RWPE2 (cell line): Measurements from ENCODE around the gene CDIP1.

Experiments used
- ATAC-seq: fragments of 200-7000 bp; cut with Tn5 transposase; 3 replicates; pipeline ENCODE4 v1.9.1; 2021; ENCODE audit warnings: low read depth
- DNase-seq: peaks from one replicate; pipeline ENCODE4 v3.0.0-alpha.2; 2020; ENCODE audit warnings: low spot score
- H3K27ac ChIP-seq: fragments of 450-650 bp; 2 replicates; pipeline ENCODE4 v1.5.1; 2017; ENCODE audit warnings: mild to moderate bottlenecking; ENCODE audit not compliant: poor library complexity, severe bottlenecking
- H3K27me3 ChIP-seq: fragments of 250-450 bp; sonication (Bioruptor Pico); 2 replicates; pipeline ENCODE4 v1.5.1; 2021; ENCODE audit warnings: mild to moderate bottlenecking, moderate library complexity; ENCODE audit not compliant: insufficient read depth, poor library complexity, severe bottlenecking
- H3K36me3 ChIP-seq: fragments of 250-450 bp; sonication (Bioruptor Pico); 2 replicates; pipeline ENCODE4 v1.5.1; 2020; ENCODE audit warnings: low read depth, mild to moderate bottlenecking, moderate library complexity
- H3K4me1 ChIP-seq: fragments of 250-450 bp; sonication (Bioruptor Pico); 2 replicates; pipeline ENCODE4 v1.5.1; 2021; ENCODE audit warnings: mild to moderate bottlenecking, moderate library complexity; ENCODE audit not compliant: insufficient read depth, poor library complexity, severe bottlenecking
- H3K4me3 ChIP-seq: fragments of 250-450 bp; sonication (Bioruptor Pico); 2 replicates; pipeline ENCODE4 v1.5.1; 2021; ENCODE audit warnings: mild to moderate bottlenecking, moderate library complexity; ENCODE audit not compliant: severe bottlenecking
- H3K9me3 ChIP-seq: fragments of 250-450 bp; sonication (Bioruptor Pico); 2 replicates; pipeline ENCODE4 v1.5.1; 2021; ENCODE audit warnings: mild to moderate bottlenecking, moderate library complexity; ENCODE audit not compliant: severe bottlenecking
- CTCF ChIP-seq: fragments of 450-650 bp; IDR thresholded peaks from one replicate; pipeline ENCODE4 v1.5.1; 2017; ENCODE audit warnings: mild to moderate bottlenecking, moderate library complexity; ENCODE audit not compliant: poor library complexity, severe bottlenecking

The CDIP1 gene

GRCh38 chr16:4536391-4537106 is 2.0 kb downstream of the CDIP1 start:
- no peak for DNase-seq

DNA sequence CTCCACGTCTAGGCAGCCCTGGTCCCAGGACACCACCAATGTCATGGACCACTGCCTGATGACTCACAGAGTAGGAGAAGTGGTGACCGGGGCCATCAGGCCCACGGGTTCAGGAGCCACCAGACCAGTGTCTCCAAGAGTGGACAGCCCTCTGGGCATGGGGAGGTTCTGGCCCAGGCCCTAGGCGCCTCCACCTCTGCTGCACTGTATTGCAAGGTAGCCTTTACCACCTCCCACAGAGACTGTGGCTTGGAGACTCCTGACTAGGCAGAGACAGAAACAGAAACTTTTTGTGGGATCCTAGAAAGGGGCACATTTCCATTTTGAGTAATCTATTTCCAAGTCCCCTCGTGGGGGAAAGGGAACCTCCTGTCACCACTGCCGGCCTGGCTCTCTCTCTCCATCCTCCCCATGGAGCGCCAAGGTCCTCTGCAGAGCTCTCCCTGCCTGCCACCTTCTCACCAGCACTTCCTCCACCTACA is 2.9 kb downstream of the CDIP1 start:
- H3K27ac ChIP-seq, result no peak overlapping the region
- H3K36me3 ChIP-seq, result no peaks in the 10 kb centered on the region
- TF ChIP-seq CTCF, result no peak
- no peak overlapping the region for H3K4me3 ChIP-seq
- DNase-seq (no peak), ATAC-seq (no peak)
- H3K27me3 ChIP-seq, result no peaks in the 10 kb centered on the region
- H3K4me1 ChIP-seq, result peaks cover 7% of the 10 kb centered on the region
- peaks cover 10% of the 10 kb centered on the region for H3K9me3 ChIP-seq

More at GRCh38 chr16:4536391-4537106, 2.0 kb downstream of the CDIP1 start:
- no peak for ATAC-seq
- TF ChIP-seq CTCF, result no peak
- peaks cover 10% of the 10 kb centered on the region for H3K9me3 ChIP-seq
- H3K27ac ChIP-seq, result no peak overlapping the region
- H3K4me1 ChIP-seq, result peaks cover 7% of the 10 kb centered on the region
- peak overlapping the region; percentile 55 for H3K4me3 ChIP-seq
- no peaks in the 10 kb centered on the region for H3K36me3 ChIP-seq
- no peaks in the 10 kb centered on the region for H3K27me3 ChIP-seq

GRCh38 chr16:4534151-4534790 is 4.3 kb downstream of the CDIP1 start:
- Histone ChIP-seq H3K27ac (no peak overlapping the region), H3K27me3 (no peaks in the 10 kb centered on the region), H3K4me1 (peaks cover 7% of the 10 kb centered on the region), H3K4me3 (no peak overlapping the region), H3K36me3 (no peaks in the 10 kb centered on the region), H3K9me3 (peaks cover 2% of the 10 kb centered on the region)
- ATAC-seq (no peak), DNase-seq (no peak)
- no peak for TF ChIP-seq CTCF

DNA sequence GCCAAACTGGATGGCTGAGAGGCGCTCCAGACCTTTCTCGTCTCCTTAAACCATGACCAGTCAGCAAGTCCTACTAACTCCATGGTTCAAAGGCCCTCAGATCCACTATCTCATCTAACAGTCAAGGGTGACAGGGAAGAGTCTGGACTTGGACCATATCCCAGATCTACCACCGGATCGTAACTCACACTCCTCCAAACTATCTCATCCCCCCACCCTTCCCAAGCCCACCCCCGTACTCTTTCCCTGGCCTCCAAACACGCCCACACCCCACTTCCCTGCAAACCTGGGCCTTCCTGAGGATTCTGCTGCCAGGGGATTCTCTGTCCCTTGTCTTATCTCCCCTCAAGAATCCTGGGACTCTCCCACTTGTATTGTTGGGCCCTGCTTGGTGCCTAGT is 5.1 kb downstream of the CDIP1 start:
- Histone ChIP-seq H3K9me3 (no peaks in the 10 kb centered on the region), H3K27me3 (no peaks in the 10 kb centered on the region), H3K36me3 (no peaks in the 10 kb centered on the region), H3K4me3 (no peak overlapping the region), H3K27ac (no peak overlapping the region), H3K4me1 (peaks cover 7% of the 10 kb centered on the region)
- ATAC-seq (no peak), DNase-seq (no peak)
- TF ChIP-seq CTCF, result no peak

GRCh38 chr16:4532238-4532637 is 6.3 kb downstream of the CDIP1 start:
- H3K9me3 ChIP-seq, result no peaks in the 10 kb centered on the region
- DNase-seq, result no peak
- peaks cover 5% of the 10 kb centered on the region for H3K4me1 ChIP-seq
- ATAC-seq, result no peak
- H3K36me3 ChIP-seq, result no peaks in the 10 kb centered on the region; the same call in 1 of the 2 replicates
- H3K4me3 ChIP-seq, result no peak overlapping the region
- no peak overlapping the region for H3K27ac ChIP-seq
- TF ChIP-seq CTCF, result no peak
- H3K27me3 ChIP-seq, result no peaks in the 10 kb centered on the region
